Jurkat, Clone E6-1 (cell line): Measurements from ENCODE around the gene CDPF1.
"Not testable (repeated sequence)": the region's sequence is repeated elsewhere in the genome, so short reads cannot be mapped to it uniquely, and the experiment has no call there.

Experiments used
- DNase-seq: peaks from one replicate; pipeline ENCODE4 v3.0.0-alpha.2; 2011; ENCODE audit warnings: low read depth, low spot score
- H3K4me3 ChIP-seq: 2 replicates; pipeline ENCODE4 v1.5.1; 2011; ENCODE audit warnings: mild to moderate bottlenecking, low read length, control low read depth, moderate library complexity

CDPF1 gene

DNA sequence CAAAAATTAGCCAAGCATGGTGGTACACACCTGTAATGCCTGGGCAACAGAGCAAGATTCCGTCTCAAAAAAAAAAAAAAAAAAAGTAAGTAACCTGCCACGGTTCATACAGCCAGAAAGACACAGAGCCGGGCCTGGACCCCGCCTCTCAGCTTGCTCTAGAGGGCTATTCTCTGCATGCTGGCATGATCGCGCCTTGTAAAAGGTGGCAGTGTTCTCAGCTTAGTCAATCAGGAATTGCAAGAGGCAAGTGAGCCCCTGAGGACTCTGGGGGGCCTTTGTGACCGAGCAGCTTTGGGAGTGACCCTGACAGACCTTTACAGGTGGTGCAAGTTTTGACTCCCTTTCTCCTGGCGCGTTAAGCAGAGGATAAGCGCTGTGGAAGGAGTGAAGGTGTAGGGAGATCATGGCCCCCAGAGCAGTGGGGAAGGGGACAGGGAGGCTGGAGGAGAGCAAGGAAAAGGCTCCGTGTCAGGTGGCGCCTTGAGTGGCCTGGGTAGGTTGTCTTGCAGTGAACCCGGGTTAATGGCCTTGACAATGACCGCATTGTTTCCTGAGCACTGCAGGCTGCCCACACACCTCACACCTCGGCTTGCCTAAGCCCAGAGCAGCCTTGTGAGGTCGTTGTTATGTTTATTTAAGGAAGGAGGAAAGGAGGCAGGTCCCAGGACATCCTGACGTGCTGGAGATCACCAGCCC is 48.9 kb downstream of the CDPF1 start:
- no peak for DNase-seq

DNA sequence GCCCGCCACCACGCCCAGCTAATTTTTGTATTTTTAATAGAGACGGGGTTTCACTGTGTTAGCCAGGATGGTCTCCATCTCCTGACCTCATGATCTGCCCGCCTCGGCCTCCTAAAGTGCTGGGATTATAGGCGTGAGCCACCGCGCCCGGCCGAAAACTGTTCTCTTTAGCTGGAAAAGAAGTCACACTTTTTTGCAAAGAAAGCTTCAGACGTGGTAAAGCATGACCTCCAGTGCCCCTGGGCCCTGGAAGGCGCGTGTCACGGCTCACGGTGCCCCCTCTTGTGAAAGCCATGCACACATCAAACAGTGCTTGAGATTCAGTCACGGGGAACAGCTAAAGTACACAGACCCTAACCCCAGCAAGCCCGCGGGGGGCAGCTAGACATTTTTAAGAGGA is 51.3 kb downstream of the CDPF1 start:
- H3K4me3 ChIP-seq, DNase-seq: not testable (repeated sequence)

More for the DNA sequence above, 48.9 kb downstream of the CDPF1 start:
- no peak overlapping the region for H3K4me3 ChIP-seq

DNA sequence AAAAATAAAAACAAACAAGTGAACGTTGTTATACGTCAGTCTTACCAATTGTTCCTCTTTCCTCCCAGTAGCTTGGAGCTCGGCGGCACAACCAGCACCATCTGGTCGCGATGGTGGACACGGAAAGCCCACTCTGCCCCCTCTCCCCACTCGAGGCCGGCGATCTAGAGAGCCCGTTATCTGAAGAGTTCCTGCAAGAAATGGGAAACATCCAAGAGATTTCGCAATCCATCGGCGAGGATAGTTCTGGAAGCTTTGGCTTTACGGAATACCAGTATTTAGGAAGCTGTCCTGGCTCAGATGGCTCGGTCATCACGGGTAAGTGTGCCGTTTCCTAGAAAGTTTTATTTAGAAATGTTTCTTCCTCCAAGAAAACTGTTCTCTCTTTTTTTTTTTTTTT is 51.8 kb downstream of the CDPF1 start:
- DNase-seq: no peak
- H3K4me3 ChIP-seq: no peak overlapping the region

GRCh38 chr22:46196278-46196677 is 53.8 kb downstream of the CDPF1 start:
- no peak overlapping the region for H3K4me3 ChIP-seq
- DNase-seq: no peak

DNA sequence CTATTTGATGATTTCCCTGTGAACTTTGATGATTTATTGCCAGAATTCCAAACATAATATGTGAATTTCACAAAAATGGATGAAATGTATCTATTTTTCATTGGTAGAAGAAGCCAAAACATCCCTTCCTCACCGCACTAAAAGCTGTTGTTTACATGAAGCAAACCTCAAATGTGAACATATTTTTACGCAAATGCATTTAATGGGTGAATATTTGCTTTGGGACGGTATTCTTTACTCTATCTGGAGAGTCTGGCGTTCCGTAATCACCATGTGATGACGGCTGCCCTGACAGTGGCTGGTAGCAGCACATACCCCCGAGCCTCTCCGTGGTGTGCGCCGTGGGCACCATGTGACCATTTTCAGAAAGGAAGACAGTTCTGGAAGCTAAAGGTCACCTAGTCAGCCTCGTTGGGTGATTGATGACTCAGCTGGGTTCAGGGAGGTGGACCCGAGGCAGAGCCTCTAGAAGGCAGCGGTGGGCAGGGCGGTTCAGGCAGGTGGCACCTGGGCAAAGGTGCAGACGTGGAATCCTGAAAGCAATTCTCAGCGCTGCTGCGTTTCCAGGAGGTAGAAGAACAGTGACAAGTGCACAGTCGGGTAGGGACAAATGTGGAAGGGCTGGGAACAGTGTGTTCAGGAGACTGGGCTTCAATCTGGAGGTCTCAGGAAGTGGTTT is 54.5 kb downstream of the CDPF1 start:
- no peak for DNase-seq
- no peak overlapping the region for H3K4me3 ChIP-seq
